ENCODE measurements around the gene TAS2R50.

DNA sequence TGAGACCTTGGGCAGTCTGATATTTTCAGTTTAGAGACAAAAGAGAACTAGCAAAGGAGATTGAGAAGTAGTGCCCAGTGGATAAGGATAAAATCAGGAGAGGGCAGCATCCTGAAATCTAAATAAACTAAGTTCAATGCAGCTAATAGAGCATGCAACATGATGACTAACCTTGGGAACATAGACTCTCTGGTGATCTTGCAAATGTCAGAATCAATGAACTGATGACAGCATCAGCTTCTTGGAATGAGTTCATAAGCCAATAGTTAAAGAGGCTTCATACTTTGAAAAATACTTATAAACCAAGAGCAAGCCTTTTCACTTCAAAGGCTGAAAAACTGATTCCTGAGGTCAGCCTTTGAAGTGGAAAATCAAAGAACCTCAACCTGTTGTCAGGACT lies 27.5 kb upstream of the TAS2R50 start:
- TF ChIP-seq CTCF (IDR thresholded peaks at IDR 0.05) (no peak), POLR2A (IDR thresholded peaks at IDR 0.05) (no peak), EP300 (IDR thresholded peaks at IDR 0.05) (no peak)
